Adrenal gland (tissue), 12 donors: ENCODE data around the gene JUND. TPM values are rescaled to one million over a fixed set of nuclear protein-coding genes. Genes with fewer than 3 reads are reported as not detected.

Experiments used
- DNase-seq, 7 donors: peaks; one replicate each; pipeline ENCODE4 v3.0.0-alpha.2; 2019 to 2020
- H3K27ac ChIP-seq, 5 donors: fragments of 200-600 bp; sonication (generic) in 4 of 5; 1 replicate in 3 of 5; 2 replicates in 2 of 5; pipeline versions ENCODE4 v1.5.1 to v1.8.0; 2016 to 2020; ENCODE audit warnings: mild to moderate bottlenecking in 1 of 5
- H3K27me3 ChIP-seq: fragments of 200-600 bp; 2 replicates; pipeline ENCODE4 v1.8.0; 2021
- H3K36me3 ChIP-seq, 2 donors: fragments of 200-600 bp; replicated peaks in 1 of 2; 1 replicate in 1 of 2; 2 replicates in 1 of 2; pipeline versions ENCODE4 v1.5.1 to v1.8.0; 2018 to 2022
- H3K4me1 ChIP-seq, 2 donors: fragments of 200-600 bp; replicated peaks in 1 of 2; 1 replicate in 1 of 2; 2 replicates in 1 of 2; pipeline versions ENCODE4 v1.5.1 to v1.8.0; 2018 to 2021
- H3K4me3 ChIP-seq, 4 donors: fragments of 200-600 bp; sonication (generic) in 3 of 4; one replicate each; pipeline ENCODE4 v1.5.1; 2016 to 2018
- H3K9me3 ChIP-seq, 3 donors: fragments of 200-600 bp; sonication (generic) in 1 of 3; replicated peaks in 1 of 3; 1 replicate in 2 of 3; 2 replicates in 1 of 3; pipeline versions ENCODE4 v1.5.1 to v1.8.0; 2016 to 2021
- POLR2A ChIP-seq, 2 donors: fragments of 450-650 bp; IDR thresholded peaks; one replicate each; pipeline ENCODE4 v1.6.1; 2017; ENCODE audit warnings: antibody characterized with exemption in 2 of 2, mild to moderate bottlenecking in 2 of 2, moderate library complexity in 1 of 2
- WGBS, 4 donors: extraction: QIAGEN DNeasy Blood & Tissue Kit in 2 of 4; methylation state at CpG; one replicate each; pipeline versions ENCODE4 v1.1.5 to v1.1.7; 2013 to 2017; 5-methylcytosine and 5-hydroxymethylcytosine counted together
- intact Hi-C, 2 donors: fragments of 100-400 bp; cut with DNase I; formaldehyde crosslinking; loops; one replicate each; pipeline versions ENCODE4 v1.14.1 to v1.15.0; 2022 to 2023
- polyA plus RNA-seq, 3 donors: library from polyadenylated mRNA; stranded (reverse); fragments of 200-250 nt in 2 of 3; fragments of 350-450 nt in 1 of 3; fragmentation: Illumina TruSeq in 1 of 3; extraction: RNeasy Lipid Tissue Mini Kit (QIAGEN cat#74804) in 1 of 3; gene quantifications; one replicate each; pipeline ENCODE4 v1.2.3, GENCODE V29; 2013 to 2014
- total RNA-seq, 9 donors: library from RNA; depleted of rRNA in 4 of 9; stranded (reverse); fragments of >200 nt in 4 of 9; fragments of 120-200 nt in 1 of 9; fragmentation: NEBNext Ultra II Directional in 1 of 9; extraction: Animal tissue kit (Norgen Biotek cat#: 25700) in 1 of 9; gene quantifications; one replicate each; pipeline versions ENCODE4 v1.1.0 to v1.2.4, GENCODE V29; 2013 to 2023
- TF ChIP-seq, protein P1 (sequence below), 6 experiments: fragments of 450-650 bp in 4 of 6; fragments of 200-600 bp in 2 of 6; sonication (generic) in 1 of 6; IDR thresholded peaks; 1 replicate in 5 of 6; 2 replicates in 1 of 6; pipeline versions ENCODE4 v1.5.1 to v1.8.0; 2016 to 2021; ENCODE audit warnings: antibody characterized with exemption in 6 of 6, mild to moderate bottlenecking in 2 of 6, moderate library complexity in 1 of 6
- donor health status: healthy with polysubstance abuse.
- donor health status: Bipolar disorder and iron deficiency.
- donor health status: DM: yes; HTN: yes; CAD: no.
- donor health status: DM: no; HTN: no; CAD: no.
- donor health status: DM: no; HTN: no; CAD: no.
- donor health status: DM: yes; HTN: yes; CAD: no.

JUND gene
- total and polyA plus RNA-seq, 12 donors, result 35.9 to 533 (median 242) TPM

GRCh38 chr19:18317961-18318800, 36.8 kb upstream of the JUND start:
- Histone ChIP-seq H3K27ac (peak overlapping the region in 4 of 5 donors; percentile 37 to 85 (median 74)), H3K4me1 (peaks cover 34 to 49% of the 10 kb centered on the region in 2 donors), H3K9me3 (no peaks in the 10 kb centered on the region), H3K27me3 (no peaks in the 10 kb centered on the region), H3K4me3 (no peak overlapping the region), H3K36me3 (no peaks in the 10 kb centered on the region)
- peak in 3 of 7 donors; percentile 44 to 59 (median 50) for DNase-seq
- intact Hi-C loops, result no loop called here
- no peak for TF ChIP-seq POLR2A (IDR thresholded peaks at IDR 0.05)
- WGBS, 4 donors, result 37 to 56% (median 40%) methylated on average over 8 to 18 of the region's 18 CpGs

- Histone ChIP-seq H3K4me1 (peaks cover 18 to 19% of the 10 kb centered on the region in 2 donors), H3K27me3 (no peaks in the 10 kb centered on the region), H3K4me3 (no peak overlapping the region), H3K9me3 (no peaks in the 10 kb centered on the region), H3K36me3 (peaks cover 0 to 23% of the 10 kb centered on the region in 2 donors), H3K27ac (no peak overlapping the region)
- DNase-seq, result no peak
- WGBS, 4 donors, result 96 to 100% (median 97%) methylated on average over 3 of the region's 3 CpGs
- intact Hi-C loops, result no loop called here
- TF ChIP-seq, protein P1, sequence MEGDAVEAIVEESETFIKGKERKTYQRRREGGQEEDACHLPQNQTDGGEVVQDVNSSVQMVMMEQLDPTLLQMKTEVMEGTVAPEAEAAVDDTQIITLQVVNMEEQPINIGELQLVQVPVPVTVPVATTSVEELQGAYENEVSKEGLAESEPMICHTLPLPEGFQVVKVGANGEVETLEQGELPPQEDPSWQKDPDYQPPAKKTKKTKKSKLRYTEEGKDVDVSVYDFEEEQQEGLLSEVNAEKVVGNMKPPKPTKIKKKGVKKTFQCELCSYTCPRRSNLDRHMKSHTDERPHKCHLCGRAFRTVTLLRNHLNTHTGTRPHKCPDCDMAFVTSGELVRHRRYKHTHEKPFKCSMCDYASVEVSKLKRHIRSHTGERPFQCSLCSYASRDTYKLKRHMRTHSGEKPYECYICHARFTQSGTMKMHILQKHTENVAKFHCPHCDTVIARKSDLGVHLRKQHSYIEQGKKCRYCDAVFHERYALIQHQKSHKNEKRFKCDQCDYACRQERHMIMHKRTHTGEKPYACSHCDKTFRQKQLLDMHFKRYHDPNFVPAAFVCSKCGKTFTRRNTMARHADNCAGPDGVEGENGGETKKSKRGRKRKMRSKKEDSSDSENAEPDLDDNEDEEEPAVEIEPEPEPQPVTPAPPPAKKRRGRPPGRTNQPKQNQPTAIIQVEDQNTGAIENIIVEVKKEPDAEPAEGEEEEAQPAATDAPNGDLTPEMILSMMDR (IDR thresholded peaks at IDR 0.05), result no peak
- no peak for TF ChIP-seq POLR2A (IDR thresholded peaks at IDR 0.05)
Observed at GRCh38 chr19:18313398-18313797, 32.0 kb upstream of the JUND start.

GRCh38 chr19:18312092-18312534, 30.7 kb upstream of the JUND start:
- Histone ChIP-seq H3K27ac (no peak overlapping the region), H3K9me3 (no peaks in the 10 kb centered on the region), H3K4me3 (no peak overlapping the region), H3K4me1 (peaks cover 9 to 16% of the 10 kb centered on the region in 2 donors), H3K27me3 (no peaks in the 10 kb centered on the region), H3K36me3 (peaks cover 0 to 27% of the 10 kb centered on the region in 2 donors)
- DNase-seq, result no peak
- intact Hi-C loops, result no loop called here
- 78 to 89% (median 80%) methylated on average over 5 to 11 of the region's 11 CpGs for WGBS, 4 donors
- TF ChIP-seq, protein P1 (IDR thresholded peaks at IDR 0.05), result no peak
- TF ChIP-seq POLR2A (IDR thresholded peaks at IDR 0.05), result no peak

- WGBS, 4 donors, result 86 to 90% (median 88%) methylated on average over 3 to 22 of the region's 22 CpGs
- H3K4me3 ChIP-seq, result no peak overlapping the region
- DNase-seq, result no peak
- H3K36me3 ChIP-seq, result peaks cover 0 to 27% of the 10 kb centered on the region in 2 donors
- intact Hi-C loops, result no loop called here
- peaks cover 9 to 16% of the 10 kb centered on the region in 2 donors for H3K4me1 ChIP-seq
- no peaks in the 10 kb centered on the region for H3K9me3 ChIP-seq
- TF ChIP-seq, protein P1 (IDR thresholded peaks at IDR 0.05), result no peak
- no peak overlapping the region for H3K27ac ChIP-seq
- H3K27me3 ChIP-seq, result no peaks in the 10 kb centered on the region
Observed at GRCh38 chr19:18311502-18312091, 30.2 kb upstream of the JUND start.
